B cell (primary cell): ENCODE results near the gene PEAK1. TPM values are rescaled to one million over a fixed set of nuclear protein-coding genes. Genes with fewer than 3 reads are reported as not detected.

ENCODE experiments used
- ATAC-seq: fragments of 200-7000 bp; cut with Tn5 transposase; one replicate; pipeline ENCODE4 v1.10.0; 2021; ENCODE audit warnings: low read depth, mild to moderate bottlenecking, moderate number of reproducible peaks, moderate library complexity
- CTCF ChIA-PET: fragments of 350-600 bp; sonication (Branson Sonifier 250); formaldehyde crosslinking; loops from one replicate; lab custom pipeline; 2021; ENCODE audit warnings: antibody characterized with exemption, inconsistent platforms; lab: Charles Lee
- POLR2A ChIA-PET: fragments of 350-600 bp; sonication (Branson Sonifier 250); formaldehyde crosslinking; loops from one replicate; lab custom pipeline; 2021; ENCODE audit warnings: antibody characterized with exemption; lab: Charles Lee
- DNase-seq: peaks from one replicate; pipeline ENCODE4 v3.0.0; 2013
- H2AFZ ChIP-seq: 2 replicates; pipeline ENCODE4 v1.6.1; 2012; ENCODE audit warnings: mild to moderate bottlenecking, low read depth, low read length; ENCODE audit not compliant: insufficient read depth, poor library complexity, severe bottlenecking
- H3K27ac ChIP-seq, 2 donors: 1 replicate in 1 of 2; 2 replicates in 1 of 2; pipeline ENCODE4 v1.5.1; 2012 to 2013; ENCODE audit warnings: low read length in 2 of 2, mild to moderate bottlenecking in 2 of 2, moderate library complexity in 1 of 2
- H3K27me3 ChIP-seq, 4 experiments: fragments of 200-600 bp in 1 of 4; sonication (generic) in 1 of 4; replicated peaks in 1 of 4; 1 replicate in 2 of 4; 2 replicates in 2 of 4; pipeline versions ENCODE4 v1.6.1 to v1.7.0; 2013 to 2016; ENCODE audit warnings: low read length in 3 of 4, mild to moderate bottlenecking in 2 of 4, mixed read lengths in 1 of 4, moderate library complexity in 1 of 4; ENCODE audit not compliant: insufficient read depth in 4 of 4, control insufficient read depth in 3 of 4; ENCODE audit errors: control extremely low read depth in 1 of 4
- H3K36me3 ChIP-seq, 2 experiments: replicated peaks in 1 of 2; 1 replicate in 1 of 2; 2 replicates in 1 of 2; pipeline versions ENCODE4 v1.6.1 to v1.7.1; 2013; ENCODE audit warnings: low read length in 1 of 2; ENCODE audit not compliant: insufficient read depth in 2 of 2, control insufficient read depth in 1 of 2; ENCODE audit errors: control extremely low read depth in 1 of 2, extremely low read depth in 1 of 2
- H3K4me1 ChIP-seq, 2 donors: fragments of 200-600 bp in 1 of 2; sonication (generic) in 1 of 2; 1 replicate in 1 of 2; 2 replicates in 1 of 2; pipeline versions ENCODE4 v1.5.1 to v1.6.1; 2013 to 2017; ENCODE audit warnings: low read length in 2 of 2; ENCODE audit not compliant: control insufficient read depth in 2 of 2, insufficient read depth in 2 of 2
- H3K4me2 ChIP-seq: replicated peaks from 2 replicates; pipeline ENCODE3; 2012; ENCODE audit warnings: mild to moderate bottlenecking, low read depth, low read length; ENCODE audit not compliant: poor library complexity, severe bottlenecking
- H3K4me3 ChIP-seq, 5 experiments: fragments of 200-600 bp in 1 of 5; sonication (generic) in 1 of 5; 1 replicate in 3 of 5; 2 replicates in 2 of 5; pipeline versions ENCODE4 v1.5.1 to v1.7.0; 2011 to 2016; ENCODE audit warnings: low read length in 4 of 5, mild to moderate bottlenecking in 4 of 5, low read depth in 2 of 5, control low read depth in 1 of 5, moderate library complexity in 1 of 5; ENCODE audit not compliant: insufficient read depth in 1 of 5; ENCODE audit errors: control extremely low read depth in 1 of 5, extremely low read depth in 1 of 5
- H3K79me2 ChIP-seq: fragments of 200-600 bp; sonication (generic); one replicate; pipeline ENCODE4 v1.6.0; 2016; ENCODE audit warnings: low read length; ENCODE audit not compliant: control insufficient read depth, insufficient read depth
- H3K9ac ChIP-seq: fragments of 200-600 bp; sonication (generic); 2 replicates; pipeline ENCODE4 v1.6.1; 2017; ENCODE audit warnings: mild to moderate bottlenecking, low read length, moderate library complexity
- H3K9me3 ChIP-seq, 3 donors: one replicate each; pipeline versions ENCODE4 v1.6.1 to v1.7.1; 2013; ENCODE audit warnings: low read length in 2 of 3; ENCODE audit not compliant: control insufficient read depth in 2 of 3, insufficient read depth in 1 of 3; ENCODE audit errors: control extremely low read depth in 1 of 3
- H4K20me1 ChIP-seq: 2 replicates; pipeline ENCODE4 v1.6.0; 2012; ENCODE audit warnings: mild to moderate bottlenecking, low read length; ENCODE audit not compliant: insufficient read depth, control insufficient read depth, poor library complexity, severe bottlenecking
- H3K27ac Mint-ChIP-seq: one replicate; pipeline ENCODE4 v1.8.0; 2021; ENCODE audit warnings: mixed read lengths
- H3K27me3 Mint-ChIP-seq: one replicate; pipeline ENCODE4 v1.8.0; 2021; ENCODE audit warnings: mixed read lengths
- H3K4me1 Mint-ChIP-seq: one replicate; pipeline ENCODE4 v1.8.0; 2021; ENCODE audit warnings: mixed read lengths
- H3K4me3 Mint-ChIP-seq: one replicate; pipeline ENCODE4 v1.8.0; 2021; ENCODE audit warnings: mixed read lengths
- H3K9me3 Mint-ChIP-seq: one replicate; pipeline ENCODE4 v1.8.0; 2022; ENCODE audit warnings: mixed read lengths; ENCODE audit not compliant: insufficient read depth
- CTCF ChIP-seq: fragments of 200-600 bp; IDR thresholded peaks from one replicate; pipeline ENCODE4 v1.8.0; 2022; ENCODE audit warnings: antibody characterized with exemption, mild to moderate bottlenecking
- EZH2 ChIP-seq: IDR thresholded peaks from 2 replicates; pipeline ENCODE4 v1.6.1; 2012; ENCODE audit warnings: borderline replicate concordance, low read depth, mild to moderate bottlenecking, moderate library complexity, low read length; ENCODE audit not compliant: insufficient read depth, poor library complexity, severe bottlenecking
- WGBS: methylation state at CpG from one replicate; pipeline ENCODE4 v1.1.5; 2013; ENCODE audit warnings: missing lambda C conversion rate; ENCODE audit not compliant: insufficient coverage; 5-methylcytosine and 5-hydroxymethylcytosine counted together
- intact Hi-C: fragments of 100-400 bp; cut with micrococcal nuclease; formaldehyde crosslinking; loops from one replicate; pipeline ENCODE4 v1.10.0; 2022
- polyA plus RNA-seq: library from polyadenylated mRNA; depleted of rRNA; stranded (reverse); fragments of >200 nt; gene quantifications from 2 replicates; pipeline ENCODE4 v1.2.3, GENCODE V29; 2012
- total RNA-seq, 2 donors: library from RNA; stranded (reverse); fragments of 120-200 nt in 1 of 2; gene quantifications; 1 replicate in 1 of 2; 2 replicates in 1 of 2; pipeline versions ENCODE4 v1.2.3 to v1.2.4, GENCODE V29; 2013 to 2022

PEAK1 gene
- total and polyA plus RNA-seq, 2 donors (not counting 1 experiment from before 2014, with no cell fraction given), result 13.4 to 38.0 TPM

GRCh38 chr15:77120576-77120975 is 299.3 kb downstream of the PEAK1 start:
- H3K4me1 Mint-ChIP-seq, result peaks cover 55% of the 10 kb centered on the region
- H3K9ac ChIP-seq, result no peak overlapping the region
- POLR2A ChIA-PET, result no interaction called here

GRCh38 chr15:77119446-77119845 is 300.5 kb downstream of the PEAK1 start:
- Mint-ChIP-seq H3K4me3 (no peak overlapping the region), H3K4me1 (peaks cover 52% of the 10 kb centered on the region), H3K9me3 (no peaks in the 10 kb centered on the region), H3K27me3 (no peaks in the 10 kb centered on the region), H3K27ac (no peak overlapping the region)
- Histone ChIP-seq H3K27me3 (no peaks in the 10 kb centered on the region), H2AFZ (no peak overlapping the region), H3K4me3 (no peak overlapping the region), H3K9me3 (no peaks in the 10 kb centered on the region), H3K27ac (no peak overlapping the region), H3K4me2 (no peak overlapping the region), H3K36me3 (peaks cover 0 to 4% of the 10 kb centered on the region in 2 experiments), H3K9ac (no peak overlapping the region), H3K4me1 (peaks cover 29 to 36% of the 10 kb centered on the region in 2 donors), H3K79me2 (no peaks in the 10 kb centered on the region), H4K20me1 (no peaks in the 10 kb centered on the region)
- no peak for DNase-seq
- TF ChIP-seq CTCF (no peak), EZH2 (no peak)
- WGBS, result 100% methylated on average over 1 of the region's 1 CpG
- intact Hi-C loops, result loop anchor here (1.0 kb wide), 1 partner anchor 377 kb away; no protein-coding TSS in a partner anchor
- no peak for ATAC-seq
- CTCF ChIA-PET, result interaction anchor here (0.6 to 7.1 kb wide), 33 partner anchors 11 to 515 kb away, joined by 3 to 208 read pairs (median 4); partner anchors contain the start of gene HMG20A
- POLR2A ChIA-PET, result no interaction called here

More at GRCh38 chr15:77120576-77120975, 299.3 kb downstream of the PEAK1 start:
- TF ChIP-seq CTCF (no peak), EZH2 (no peak)
- Histone ChIP-seq H3K4me2 (no peak overlapping the region), H3K36me3 (no peaks in the 10 kb centered on the region), H3K9me3 (no peaks in the 10 kb centered on the region), H3K27me3 (no peaks in the 10 kb centered on the region), H2AFZ (no peak overlapping the region), H4K20me1 (no peaks in the 10 kb centered on the region), H3K4me3 (no peak overlapping the region), H3K79me2 (no peaks in the 10 kb centered on the region), H3K27ac (no peak overlapping the region), H3K4me1 (peaks cover 30 to 37% of the 10 kb centered on the region in 2 donors)
- intact Hi-C loops, result no loop called here
- H3K9me3 Mint-ChIP-seq, result no peaks in the 10 kb centered on the region
- H3K27me3 Mint-ChIP-seq, result no peaks in the 10 kb centered on the region
- no peak for DNase-seq
- H3K4me3 Mint-ChIP-seq, result no peak overlapping the region
- ATAC-seq, result no peak
- peak overlapping the region; percentile 28 for H3K27ac Mint-ChIP-seq
- CTCF ChIA-PET, result interaction anchor here (1.1 to 7.1 kb wide), 9 partner anchors 28 to 424 kb away, joined by 3 to 208 read pairs (median 15); no protein-coding TSS in a partner anchor
- WGBS, result 97% methylated on average over 4 of the region's 4 CpGs
